IPS DF 4.7 (cell line): ENCODE measurements around the gene HLA-DMB.

ENCODE experiments used
- DNase-seq: peaks from one replicate; pipeline ENCODE4 v3.0.0-alpha.2; 2013; ENCODE audit warnings: low spot score; ENCODE audit errors: extremely low read depth

HLA-DMB gene

GRCh38 chr6:32940656-32941213 is at the start of gene HLA-DMB:
Gene HLA-DMB, minus strand, starts transcription at chr6:32941028. Its CDS starts 221 bp downstream, at chr6:32940807.
- DNase-seq = no peak

GRCh38 chr6:32989368-32989767 is 48.5 kb upstream of the HLA-DMB start:
- DNase-seq = no peak

- peak; percentile 68 for DNase-seq
Measured at GRCh38 chr6:32984622-32985389, 44.0 kb upstream of the HLA-DMB start.

GRCh38 chr6:32983964-32984621 is 43.3 kb upstream of the HLA-DMB start:
- DNase-seq = no peak

GRCh38 chr6:32983493-32983848 is 42.6 kb upstream of the HLA-DMB start:
- DNase-seq = no peak

- no peak for DNase-seq
Measured at GRCh38 chr6:32982702-32983492, 42.1 kb upstream of the HLA-DMB start.

- no peak for DNase-seq
Measured at GRCh38 chr6:32982084-32982701, 41.4 kb upstream of the HLA-DMB start.

GRCh38 chr6:32980488-32981038 is 39.7 kb upstream of the HLA-DMB start:
- DNase-seq = no peak

- DNase-seq = no peak
Measured at GRCh38 chr6:32979720-32980487, 39.1 kb upstream of the HLA-DMB start.

- DNase-seq = no peak
Measured at GRCh38 chr6:32977953-32978324, 37.1 kb upstream of the HLA-DMB start.

- DNase-seq = no peak
Measured at GRCh38 chr6:32977272-32977952, 36.6 kb upstream of the HLA-DMB start.

- no peak for DNase-seq
Measured at GRCh38 chr6:32976334-32977069, 35.7 kb upstream of the HLA-DMB start.

GRCh38 chr6:32975886-32976285 is 35.1 kb upstream of the HLA-DMB start:
- no peak for DNase-seq

GRCh38 chr6:32974541-32975308 is 33.9 kb upstream of the HLA-DMB start:
- no peak for DNase-seq

GRCh38 chr6:32974016-32974333 is 33.1 kb upstream of the HLA-DMB start:
- DNase-seq = no peak

- no peak for DNase-seq
Measured at GRCh38 chr6:32973144-32974015, 32.6 kb upstream of the HLA-DMB start.

GRCh38 chr6:32972353-32973143 is 31.7 kb upstream of the HLA-DMB start:
- no peak for DNase-seq
